RWPE1 (cell line): ENCODE measurements around the gene SCARF2.
"Not testable (repeated sequence)": the region's sequence is repeated elsewhere in the genome, so short reads cannot be mapped to it uniquely, and the experiment has no call there.

Experiments
- CTCF ChIA-PET: fragments of 350-600 bp; sonication (Branson Sonifier 250); formaldehyde crosslinking; extraction: SDS; loops from one replicate; lab custom pipeline; 2021; lab: Yijun Ruan, JAX
- POLR2A ChIA-PET: fragments of 400-600 bp; formaldehyde crosslinking; extraction: SDS; loops from one replicate; lab custom pipeline; 2020; ENCODE audit warnings: antibody characterized with exemption; ENCODE audit not compliant: low non-redundant PET; lab: Yijun Ruan, JAX
- DNase-seq: peaks from one replicate; pipeline ENCODE4 v3.0.0; 2012; ENCODE audit warnings: low spot score
- H3K27ac ChIP-seq: fragments of 450-650 bp; 2 replicates; pipeline ENCODE4 v1.5.1; 2017
- TF ChIP-seq, protein P1 (sequence below): fragments of 450-650 bp; conservative IDR thresholded peaks from 2 replicates; pipeline ENCODE4 v1.5.1; 2017; ENCODE audit warnings: low read depth, mild to moderate bottlenecking

The SCARF2 gene

DNA sequence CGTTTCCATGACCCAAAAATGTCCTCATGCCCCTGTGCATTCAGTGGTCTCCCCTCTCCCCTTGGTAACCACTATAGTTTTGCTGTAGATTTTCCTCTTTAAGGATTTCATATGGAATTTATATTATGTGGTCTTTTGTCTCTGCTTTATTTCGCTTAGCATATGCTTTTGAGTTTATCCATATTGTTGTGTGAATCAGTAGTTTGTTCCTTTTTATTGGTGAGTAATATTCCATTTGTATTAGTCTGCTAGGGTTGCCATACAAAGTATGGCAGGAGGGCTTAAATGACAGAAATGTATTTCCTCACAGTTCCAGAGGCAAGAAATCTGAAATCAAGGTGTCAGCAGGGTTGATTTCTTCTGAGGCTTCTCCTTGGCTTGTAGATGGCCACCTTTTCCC, 40.1 kb downstream of the SCARF2 start:
- TF ChIP-seq, protein P1, sequence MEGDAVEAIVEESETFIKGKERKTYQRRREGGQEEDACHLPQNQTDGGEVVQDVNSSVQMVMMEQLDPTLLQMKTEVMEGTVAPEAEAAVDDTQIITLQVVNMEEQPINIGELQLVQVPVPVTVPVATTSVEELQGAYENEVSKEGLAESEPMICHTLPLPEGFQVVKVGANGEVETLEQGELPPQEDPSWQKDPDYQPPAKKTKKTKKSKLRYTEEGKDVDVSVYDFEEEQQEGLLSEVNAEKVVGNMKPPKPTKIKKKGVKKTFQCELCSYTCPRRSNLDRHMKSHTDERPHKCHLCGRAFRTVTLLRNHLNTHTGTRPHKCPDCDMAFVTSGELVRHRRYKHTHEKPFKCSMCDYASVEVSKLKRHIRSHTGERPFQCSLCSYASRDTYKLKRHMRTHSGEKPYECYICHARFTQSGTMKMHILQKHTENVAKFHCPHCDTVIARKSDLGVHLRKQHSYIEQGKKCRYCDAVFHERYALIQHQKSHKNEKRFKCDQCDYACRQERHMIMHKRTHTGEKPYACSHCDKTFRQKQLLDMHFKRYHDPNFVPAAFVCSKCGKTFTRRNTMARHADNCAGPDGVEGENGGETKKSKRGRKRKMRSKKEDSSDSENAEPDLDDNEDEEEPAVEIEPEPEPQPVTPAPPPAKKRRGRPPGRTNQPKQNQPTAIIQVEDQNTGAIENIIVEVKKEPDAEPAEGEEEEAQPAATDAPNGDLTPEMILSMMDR = no peak
- no peak overlapping the region for H3K27ac ChIP-seq
- DNase-seq = no peak
- CTCF ChIA-PET = no interaction called here
- POLR2A ChIA-PET = no interaction called here

DNA sequence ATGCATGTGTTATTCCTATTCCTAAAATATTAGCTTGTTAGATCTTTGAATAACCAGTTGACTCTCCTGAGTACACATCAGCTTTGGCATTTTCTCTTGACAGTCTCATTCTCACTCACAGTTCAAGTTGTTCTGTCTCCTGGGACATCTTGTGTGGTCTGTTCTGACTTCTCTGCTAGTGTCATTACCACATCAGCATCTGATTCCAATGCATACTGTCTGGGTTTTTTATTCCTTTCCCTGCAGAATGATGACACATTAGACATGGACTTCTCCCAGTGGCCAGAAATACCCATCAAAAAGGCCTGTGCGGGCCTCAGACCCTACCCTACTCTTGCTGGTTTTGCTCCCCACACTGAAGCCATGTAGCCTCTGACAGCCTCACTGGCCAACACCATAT, 41.0 kb downstream of the SCARF2 start:
- no peak overlapping the region for H3K27ac ChIP-seq
- DNase-seq = no peak
- TF ChIP-seq, protein P1 = no peak
- POLR2A ChIA-PET = no interaction called here
- CTCF ChIA-PET = no interaction called here

GRCh38 chr22:20395907-20396287, 41.7 kb downstream of the SCARF2 start:
- TF ChIP-seq, protein P1 = no peak
- no peak for DNase-seq
- POLR2A ChIA-PET = no interaction called here
- peak overlapping the region; percentile 10; the same call in 1 of the 2 replicates for H3K27ac ChIP-seq
- CTCF ChIA-PET = no interaction called here

DNA sequence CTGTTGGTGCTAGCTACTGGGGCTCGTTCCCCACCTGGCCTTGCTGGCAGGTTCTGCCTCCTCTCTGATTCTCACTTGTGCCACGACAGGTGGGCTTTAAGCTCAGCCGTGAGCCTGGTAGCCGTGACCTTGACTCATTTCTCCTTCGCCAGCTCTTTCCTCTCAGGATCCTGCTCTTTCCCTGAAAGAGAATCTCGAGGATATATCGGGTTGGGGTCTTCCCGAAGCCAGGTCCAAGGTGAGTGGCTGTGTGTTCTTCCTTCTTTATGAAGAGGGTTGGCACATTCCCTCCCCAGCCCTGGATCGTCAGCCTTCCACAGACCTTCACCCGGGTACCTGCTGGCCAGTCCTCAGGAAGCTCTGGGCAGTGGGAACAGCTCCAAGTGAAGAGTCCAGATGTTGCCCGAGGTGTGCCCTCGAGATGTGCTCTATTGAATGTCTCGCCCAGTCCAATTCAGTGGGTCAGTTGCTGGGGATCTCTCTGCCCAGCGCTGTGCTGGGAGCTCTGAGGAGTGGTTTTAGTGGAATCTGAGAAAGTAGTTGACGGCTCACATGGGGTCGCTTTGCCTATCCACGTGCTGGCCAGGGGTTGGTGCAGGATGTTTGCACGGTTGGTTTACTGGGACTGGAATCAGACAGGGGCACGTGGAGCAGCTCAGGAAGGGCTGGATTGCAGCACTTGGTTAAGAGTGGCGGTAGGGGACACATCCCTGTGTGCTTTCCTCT, 42.3 kb downstream of the SCARF2 start:
- DNase-seq = no peak
- peak overlapping the region; percentile 10; the same call in 1 of the 2 replicates for H3K27ac ChIP-seq
- CTCF ChIA-PET = interaction anchor here (0.6 to 0.7 kb wide), 3 partner anchors 23 to 179 kb away, joined by 3 read pairs; no protein-coding TSS in a partner anchor
- TF ChIP-seq, protein P1 = no peak
- POLR2A ChIA-PET = no interaction called here

DNA sequence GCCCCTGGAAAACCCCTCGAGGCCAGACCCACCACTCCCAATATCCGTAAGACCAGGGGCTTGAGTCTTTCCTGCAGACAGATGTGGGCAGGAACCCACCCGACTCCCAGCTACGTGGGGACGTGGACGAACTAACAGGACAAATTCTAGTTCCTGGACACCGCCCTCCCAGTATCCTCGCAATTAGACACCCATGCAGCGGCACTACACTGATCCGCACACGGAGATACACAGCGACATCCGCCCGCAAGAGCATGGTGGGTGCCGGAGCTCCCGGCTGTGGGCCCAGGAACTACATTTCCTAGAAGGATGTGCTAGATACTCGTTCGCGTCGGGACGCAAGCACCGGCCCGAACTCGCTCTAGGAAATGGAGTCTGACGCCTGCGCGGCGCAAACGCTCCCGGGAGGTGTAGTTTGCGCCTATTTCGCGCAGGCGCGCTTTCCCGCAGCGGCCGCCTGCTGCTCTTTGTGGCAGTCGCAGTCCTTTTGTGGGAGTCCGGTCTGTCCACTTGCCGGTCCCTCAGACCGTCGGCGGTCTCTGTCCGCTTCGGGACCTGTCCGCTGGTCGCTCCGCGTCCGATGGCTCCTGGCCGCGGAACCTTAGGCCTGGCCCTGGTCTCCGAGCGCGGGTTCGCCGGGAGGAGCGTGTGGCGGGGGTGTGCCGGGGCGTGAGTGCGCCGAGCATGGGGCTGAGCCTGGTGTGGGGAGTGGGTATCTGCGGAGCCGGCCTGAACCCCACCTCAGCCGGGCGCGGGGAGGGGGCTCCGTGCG, 43.7 kb downstream of the SCARF2 start, which contains the start of gene ZNF74:
ZNF74 (plus strand) TSS at position 447 of the 772 bp plus-strand sequence. CDS start 478 bp downstream, outside the sequence.
- ChIA-PET POLR2A (interaction anchor here (0.9 kb wide), 1 partner anchor 10 kb away, joined by 3 read pairs; no protein-coding TSS in a partner anchor), CTCF (no interaction called here)
- peak within 1 kb of the TSS; percentile 69 for H3K27ac ChIP-seq
- TF ChIP-seq, protein P1 = no peak
- peak; percentile 57 for DNase-seq

GRCh38 chr22:20392983-20393704, 44.5 kb downstream of the SCARF2 start:
- POLR2A ChIA-PET = interaction anchor here (0.6 to 0.9 kb wide), 2 partner anchors 11 to 65 kb away, joined by 3 read pairs; no protein-coding TSS in a partner anchor
- peak overlapping the region; percentile 69 for H3K27ac ChIP-seq
- TF ChIP-seq, protein P1 = no peak
- CTCF ChIA-PET = no interaction called here
- no peak for DNase-seq

GRCh38 chr22:20392365-20392881, 45.2 kb downstream of the SCARF2 start:
- DNase-seq, POLR2A ChIA-PET, CTCF ChIA-PET, H3K27ac ChIP-seq: not testable (repeated sequence)
